ENCODE measurements around the gene LGALS9.

- TF ChIP-seq, protein P1, sequence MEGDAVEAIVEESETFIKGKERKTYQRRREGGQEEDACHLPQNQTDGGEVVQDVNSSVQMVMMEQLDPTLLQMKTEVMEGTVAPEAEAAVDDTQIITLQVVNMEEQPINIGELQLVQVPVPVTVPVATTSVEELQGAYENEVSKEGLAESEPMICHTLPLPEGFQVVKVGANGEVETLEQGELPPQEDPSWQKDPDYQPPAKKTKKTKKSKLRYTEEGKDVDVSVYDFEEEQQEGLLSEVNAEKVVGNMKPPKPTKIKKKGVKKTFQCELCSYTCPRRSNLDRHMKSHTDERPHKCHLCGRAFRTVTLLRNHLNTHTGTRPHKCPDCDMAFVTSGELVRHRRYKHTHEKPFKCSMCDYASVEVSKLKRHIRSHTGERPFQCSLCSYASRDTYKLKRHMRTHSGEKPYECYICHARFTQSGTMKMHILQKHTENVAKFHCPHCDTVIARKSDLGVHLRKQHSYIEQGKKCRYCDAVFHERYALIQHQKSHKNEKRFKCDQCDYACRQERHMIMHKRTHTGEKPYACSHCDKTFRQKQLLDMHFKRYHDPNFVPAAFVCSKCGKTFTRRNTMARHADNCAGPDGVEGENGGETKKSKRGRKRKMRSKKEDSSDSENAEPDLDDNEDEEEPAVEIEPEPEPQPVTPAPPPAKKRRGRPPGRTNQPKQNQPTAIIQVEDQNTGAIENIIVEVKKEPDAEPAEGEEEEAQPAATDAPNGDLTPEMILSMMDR (conservative IDR thresholded peaks at IDR 0.05; ENCODE audit: low read depth in 2 of 2), result no peak
- TF ChIP-seq EZH2phosphoT487 (IDR thresholded peaks at IDR 0.05; ENCODE audit: unreplicated experiment) (no peak), POLR2AphosphoS5 (IDR thresholded peaks at IDR 0.05; ENCODE audit: low read depth) (no peak), CREB1 (CRISPR knock-in tag; IDR thresholded peaks at IDR 0.05; ENCODE audit: low read depth) (no peak), REST (IDR thresholded peaks at IDR 0.05; ENCODE audit: unreplicated experiment) (no peak), JUNB (IDR thresholded peaks at IDR 0.05; ENCODE audit: unreplicated experiment) (no peak), EZH2 (IDR thresholded peaks at IDR 0.05; ENCODE audit: low read depth, unreplicated experiment) (no peak), ZNF114 (CRISPR knock-in tag; IDR thresholded peaks at IDR 0.05) (no peak)
These were observed 15.9 kb upstream of the LGALS9 start for GRCh38 chr17:27615121-27615520.
